ENCODE measurements around the gene CADM1.

Gene CADM1

GRCh38 chr11:115504276-115505158 lies at the start of gene CADM1:
Gene CADM1 (minus strand): TSS chr11:115504415.
- peak; percentile 66 for DNase-seq

GRCh38 chr11:115552773-115553438 lies 48.7 kb upstream of the CADM1 start:
- DNase-seq, result no peak

GRCh38 chr11:115552151-115552772 lies 48.0 kb upstream of the CADM1 start:
- no peak for DNase-seq

GRCh38 chr11:115550291-115551059 lies 46.3 kb upstream of the CADM1 start:
- DNase-seq, result no peak

- DNase-seq, result no peak
Observed at GRCh38 chr11:115548878-115549528, 44.8 kb upstream of the CADM1 start.

DNA sequence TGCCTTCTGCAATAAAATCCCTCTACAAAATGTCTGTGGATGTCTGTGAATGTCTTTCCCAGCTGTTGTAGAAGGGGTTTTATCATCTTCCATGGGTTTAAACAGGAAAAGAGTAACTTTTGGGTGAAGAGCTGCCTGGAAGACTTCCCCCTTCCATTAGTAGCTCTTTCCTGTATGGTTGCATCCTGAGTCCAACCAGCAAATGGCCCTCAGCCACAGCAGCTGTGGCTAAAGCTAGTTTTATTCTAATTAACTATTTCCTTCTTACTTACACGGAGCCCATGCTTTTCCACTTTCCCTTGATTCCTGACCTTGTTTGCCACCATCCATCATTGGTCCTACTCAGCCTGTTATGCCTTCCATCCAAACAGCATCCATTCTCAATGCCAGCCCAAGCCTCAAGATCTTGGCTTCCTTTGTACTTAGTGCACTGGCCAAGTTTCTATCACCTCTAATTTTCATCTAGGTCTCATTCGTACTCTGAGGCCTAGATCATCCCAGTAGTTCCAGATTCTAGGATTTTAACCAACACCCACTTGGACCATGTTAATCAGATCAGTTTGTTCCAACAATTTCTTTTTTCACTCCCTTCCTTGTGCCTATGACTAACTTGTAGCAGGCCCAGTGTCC lies 41.5 kb upstream of the CADM1 start:
- DNase-seq, result no peak

DNA sequence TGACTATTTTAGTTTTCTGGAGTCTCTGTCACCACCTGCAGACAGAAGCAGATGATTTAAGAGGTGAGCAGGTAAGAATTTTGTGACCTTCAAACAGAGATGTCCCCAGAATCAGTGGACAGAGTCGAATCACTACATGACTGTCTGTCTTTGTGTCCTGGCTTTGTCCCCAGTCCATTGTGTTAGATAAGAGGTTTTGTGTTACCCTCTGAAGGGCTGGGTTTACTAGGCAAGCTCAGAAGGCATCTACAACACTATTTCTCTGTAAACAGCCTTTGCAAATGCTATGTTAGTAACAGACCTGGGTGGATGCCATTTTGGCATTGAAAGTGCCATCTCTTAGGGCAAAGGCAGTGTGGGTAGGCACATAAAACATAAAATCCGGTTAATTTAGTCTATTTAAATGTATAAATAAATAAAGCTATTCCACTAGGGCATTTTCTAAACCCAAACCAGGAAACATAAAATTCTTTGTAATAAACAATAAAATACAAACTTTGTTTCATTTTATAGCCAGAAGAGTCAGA lies 40.3 kb upstream of the CADM1 start:
- no peak for DNase-seq

- no peak for DNase-seq
Observed at GRCh38 chr11:115541518-115541917, 37.3 kb upstream of the CADM1 start.

- no peak for DNase-seq
Observed at GRCh38 chr11:115539844-115540243, 35.6 kb upstream of the CADM1 start.

DNA sequence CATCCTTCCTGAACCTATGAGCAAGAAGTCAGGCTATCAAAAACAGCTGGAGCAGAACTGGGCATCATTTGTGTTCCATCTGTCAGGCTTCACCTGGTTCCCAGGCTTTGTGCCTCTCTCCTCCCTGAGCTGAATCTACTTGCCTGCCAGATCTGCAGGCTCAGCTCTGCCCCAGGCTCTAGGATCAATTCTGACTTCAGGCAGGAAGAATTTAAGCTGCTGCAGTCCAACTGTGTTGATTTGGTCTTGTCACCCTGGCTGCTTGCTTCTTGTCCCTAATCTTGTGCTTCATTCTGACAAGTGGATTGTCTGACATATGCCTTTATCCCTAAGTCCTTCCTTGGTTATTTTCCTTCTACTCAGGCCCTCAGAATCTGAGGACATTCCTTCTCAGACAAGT lies 31.6 kb upstream of the CADM1 start:
- DNase-seq, result no peak

GRCh38 chr11:115530752-115531151 lies 26.5 kb upstream of the CADM1 start:
- no peak for DNase-seq

GRCh38 chr11:115528225-115528624 lies 24.0 kb upstream of the CADM1 start:
- no peak for DNase-seq

DNA sequence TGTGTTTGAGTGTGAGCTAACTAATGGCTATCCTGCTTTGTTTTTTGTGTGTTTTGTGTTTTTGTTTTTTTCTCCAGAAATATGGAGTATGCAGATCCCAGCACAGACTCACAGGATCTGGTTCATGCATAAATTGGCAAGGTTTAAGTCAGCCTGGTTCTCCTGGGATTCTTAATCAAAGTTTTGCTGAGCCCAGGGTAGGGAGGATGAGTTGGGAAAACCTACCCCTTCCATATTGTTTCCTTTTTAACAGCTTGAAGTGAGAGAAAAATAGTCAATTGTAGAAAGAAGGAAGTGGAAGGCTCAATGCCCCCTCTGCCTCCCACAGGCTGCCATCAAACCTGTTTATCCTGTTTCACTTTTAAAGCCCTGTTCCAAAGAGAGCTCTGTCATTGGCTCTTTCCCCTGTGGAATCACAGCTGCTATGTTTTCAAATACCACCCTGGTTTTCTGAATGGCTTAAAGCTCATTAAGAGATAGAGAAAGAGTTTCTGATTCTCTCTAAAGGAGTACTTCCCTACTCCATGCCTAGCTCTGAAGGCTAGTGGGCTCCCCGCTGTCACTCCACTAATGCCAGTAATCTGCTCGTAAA lies 23.4 kb upstream of the CADM1 start:
- DNase-seq, result no peak

DNA sequence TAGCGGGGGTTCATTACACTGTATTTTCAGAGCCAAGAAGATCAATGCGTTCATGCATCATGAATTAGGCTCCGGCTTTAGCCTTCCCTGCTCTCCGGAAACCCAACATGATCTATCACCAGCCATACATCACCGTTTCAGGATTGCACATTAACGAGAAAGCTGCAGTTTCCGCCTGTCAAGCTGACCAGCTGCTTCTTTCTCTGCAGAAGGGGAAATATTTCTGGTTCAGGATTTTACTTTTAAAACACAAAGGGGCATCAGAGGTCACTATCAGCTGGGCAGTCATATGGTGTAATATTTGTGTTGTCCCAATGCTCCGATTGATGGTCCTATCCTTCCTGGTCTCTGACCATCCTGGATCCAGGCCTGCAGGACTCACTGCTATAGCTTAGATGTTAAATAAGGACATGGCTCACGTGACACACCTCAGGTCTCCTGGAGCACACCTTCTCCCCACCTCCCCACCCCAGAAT lies 21.4 kb upstream of the CADM1 start:
- no peak for DNase-seq

DNA sequence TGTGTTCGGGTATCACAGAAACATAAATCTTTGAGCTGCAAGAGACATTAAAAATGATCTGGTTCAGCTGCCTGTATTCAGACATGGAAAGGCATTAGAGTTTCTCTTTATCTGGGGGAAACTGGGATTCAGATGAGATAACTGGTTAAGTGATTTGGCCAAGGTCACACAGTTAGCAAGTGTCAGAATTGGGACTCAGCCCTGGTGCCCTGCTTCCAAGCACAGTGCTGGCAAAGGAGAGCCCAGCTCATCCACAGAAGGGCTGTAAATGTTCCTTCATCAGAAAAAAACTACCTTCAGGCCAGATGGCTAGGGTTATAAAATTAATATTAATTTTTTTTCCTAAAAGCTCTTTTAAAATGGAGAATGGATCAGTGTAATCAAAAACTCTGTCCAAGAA lies 20.4 kb upstream of the CADM1 start:
- DNase-seq, result no peak

DNA sequence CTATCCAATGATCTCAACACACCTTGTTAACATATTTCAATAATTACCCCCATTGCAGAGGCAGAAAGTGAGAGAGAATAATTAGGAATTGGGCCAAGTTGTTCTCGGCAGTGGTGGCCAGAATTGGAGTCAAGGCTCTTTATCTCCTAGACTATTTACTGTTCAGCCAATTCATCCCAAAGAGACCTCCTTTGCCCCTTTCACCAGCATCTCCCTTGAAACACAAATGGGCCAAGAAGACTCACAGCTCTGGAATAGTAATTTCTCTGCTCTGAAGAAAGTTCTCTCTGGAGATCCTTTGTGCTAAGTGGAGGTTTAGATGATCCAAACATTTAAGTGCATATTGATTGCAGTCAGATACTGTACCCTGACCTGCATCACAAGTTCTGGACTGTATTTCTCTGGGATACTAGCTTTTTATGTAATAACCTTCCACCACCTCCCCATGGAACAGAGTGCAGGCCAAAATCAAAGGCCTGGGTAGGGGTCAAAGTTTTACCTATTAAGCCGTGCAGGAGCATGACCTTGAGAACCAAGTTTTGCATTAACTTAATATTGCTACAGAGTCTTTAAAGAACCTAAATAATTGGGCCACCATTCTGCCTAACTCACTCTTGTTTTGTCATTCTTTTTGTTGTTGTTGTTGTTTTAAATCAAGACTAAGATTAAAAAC lies 19.6 kb upstream of the CADM1 start:
- no peak for DNase-seq

DNA sequence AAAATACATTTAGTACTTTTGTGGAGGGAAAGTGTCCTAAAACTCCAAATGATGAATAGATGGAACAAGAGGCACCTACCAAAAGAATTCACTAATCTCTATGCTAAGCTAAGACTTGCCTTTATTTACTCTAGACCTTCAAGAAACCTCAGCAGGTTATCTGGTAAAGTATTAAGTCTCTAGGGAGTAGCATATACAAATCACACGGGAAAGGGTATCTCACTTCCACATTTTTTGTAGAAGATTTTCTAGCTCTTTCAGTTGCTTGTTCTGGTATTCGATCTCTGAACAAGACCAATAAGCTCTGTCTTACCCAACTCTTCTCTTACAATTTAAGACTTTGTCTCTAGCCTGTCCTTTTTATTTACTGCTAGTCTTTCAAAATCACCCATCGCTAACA lies 18.1 kb upstream of the CADM1 start:
- no peak for DNase-seq

DNA sequence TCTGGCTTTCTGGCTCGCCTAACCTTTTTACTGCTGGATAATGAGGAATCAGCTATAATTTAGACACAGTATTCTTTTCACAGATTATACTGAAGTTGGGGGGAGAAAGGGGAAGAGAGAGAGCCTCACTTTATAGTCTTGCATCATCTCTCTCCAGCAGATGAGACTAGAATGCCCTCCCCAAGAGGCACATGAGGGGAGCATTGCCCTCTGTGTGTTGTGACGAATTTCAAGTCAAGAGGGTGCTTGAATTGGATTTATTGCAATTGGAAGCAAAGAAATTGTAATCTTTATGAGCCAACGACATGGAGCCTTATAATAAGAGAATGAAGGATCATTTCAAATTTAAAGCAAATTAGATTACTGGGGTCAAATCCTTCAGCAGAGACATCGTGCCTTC lies 17.6 kb upstream of the CADM1 start:
- DNase-seq, result no peak

- no peak for DNase-seq
Observed at GRCh38 chr11:115518983-115519628, 14.9 kb upstream of the CADM1 start.

All from NCI-H1694 (cell line).